PFSK-1 (cell line): ENCODE results near the gene ARID5A.

Source experiments
- FOXP2 ChIP-seq: optimal IDR thresholded peaks from 2 replicates; pipeline ENCODE3; 2011; ENCODE audit warnings: borderline replicate concordance, control low read depth, inconsistent platforms; ENCODE audit not compliant: insufficient read depth; ENCODE audit errors: extremely low read length, extremely low read depth
- POLR2AphosphoS5 ChIP-seq: IDR thresholded peaks from 2 replicates; pipeline ENCODE4 v1.6.1; 2012; ENCODE audit warnings: low read depth, mild to moderate bottlenecking, control low read depth, low read length, moderate library complexity
- REST ChIP-seq, 2 experiments: IDR thresholded peaks; 2 replicates each; pipeline versions ENCODE4 v1.6.1 to v1.8.0; 2011 to 2012; ENCODE audit warnings: low read depth in 2 of 2, low read length in 2 of 2, control low read depth in 1 of 2, inconsistent platforms in 1 of 2, mild to moderate bottlenecking in 1 of 2, moderate library complexity in 1 of 2; ENCODE audit not compliant: insufficient read depth in 1 of 2
- SIN3A ChIP-seq: IDR thresholded peaks from 2 replicates; pipeline ENCODE4 v1.6.1; 2012; ENCODE audit warnings: mild to moderate bottlenecking, low read length, moderate library complexity, borderline replicate concordance; ENCODE audit not compliant: insufficient read depth
- TAF1 ChIP-seq: IDR thresholded peaks from 2 replicates; pipeline ENCODE4 v1.6.1; 2012; ENCODE audit warnings: low read length, control low read depth, borderline replicate concordance; ENCODE audit not compliant: insufficient read depth

- TF ChIP-seq POLR2AphosphoS5 (no peak), FOXP2 (no peak), REST (IDR thresholded peaks at IDR 0.05; ENCODE audit: insufficient read depth in 1 of 2, low read depth in 2 of 2, low read length in 2 of 2) (no peak), SIN3A (no peak), TAF1 (no peak)
These were observed 42.2 kb downstream of the ARID5A start for GRCh38 chr2:96578731-96579130.
